HCEC 1CT (cell line): ENCODE data around the gene ZNF155.

ENCODE experiments used
- DNase-seq: peaks from one replicate; pipeline ENCODE4 v3.0.0-alpha.2; 2017

ZNF155 gene

GRCh38 chr19:44005973-44006372 is 22.0 kb downstream of the ZNF155 start:
- DNase-seq = no peak

GRCh38 chr19:44007473-44007872 is 23.5 kb downstream of the ZNF155 start:
- no peak for DNase-seq

- no peak for DNase-seq
Observed at GRCh38 chr19:44010468-44010867, 26.5 kb downstream of the ZNF155 start.

DNA sequence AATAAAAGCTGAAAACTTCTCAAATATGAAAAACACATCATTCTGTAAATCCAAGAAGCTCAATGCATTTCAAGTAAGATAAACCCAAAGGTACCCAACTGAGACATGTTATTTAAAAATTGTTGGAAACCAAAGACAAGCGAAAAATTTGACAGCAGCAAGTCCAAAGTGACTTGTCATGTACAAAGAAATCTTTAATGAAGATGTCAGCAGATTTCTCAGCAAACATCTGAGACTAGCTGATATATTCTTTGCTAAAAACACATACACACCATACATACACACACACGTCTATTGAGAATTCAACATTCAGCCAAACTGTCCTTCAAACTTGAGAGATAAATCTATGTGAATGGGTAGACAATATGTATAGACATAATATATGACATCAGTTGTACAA is 35.5 kb downstream of the ZNF155 start:
- no peak for DNase-seq

GRCh38 chr19:44021221-44021620 is 37.2 kb downstream of the ZNF155 start:
- no peak for DNase-seq

GRCh38 chr19:44024900-44025216 is 40.9 kb downstream of the ZNF155 start:
- no peak for DNase-seq

GRCh38 chr19:44025217-44025936 is 41.4 kb downstream of the ZNF155 start, which contains the start of gene ZNF222:
Gene ZNF222, plus strand, starts transcription at chr19:44025379. Its CDS starts 58 bp downstream, at chr19:44025437.
- peak; percentile 91 for DNase-seq

GRCh38 chr19:44026622-44027021 is 42.6 kb downstream of the ZNF155 start:
- DNase-seq = no peak

GRCh38 chr19:44032001-44032610 is 48.1 kb downstream of the ZNF155 start:
- DNase-seq = no peak

DNA sequence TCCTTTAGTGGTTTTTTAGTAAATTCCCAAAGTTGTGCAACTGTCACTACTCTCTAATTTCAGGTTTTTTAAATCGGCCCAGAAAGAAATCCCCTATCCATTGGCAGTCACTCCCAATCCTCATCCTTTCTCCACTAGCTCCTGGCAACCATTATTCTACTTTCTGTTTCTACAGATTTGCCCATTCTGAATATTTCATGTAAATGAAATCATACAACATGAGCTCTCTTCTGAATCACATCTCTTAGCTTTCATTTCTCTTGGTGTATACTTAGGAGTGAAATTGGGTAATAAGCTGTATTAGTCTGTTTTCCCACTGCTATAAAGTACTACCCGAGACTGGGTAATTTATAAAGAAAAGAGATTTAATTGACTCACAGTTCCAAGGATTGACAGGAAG is 58.2 kb downstream of the ZNF155 start:
- no peak for DNase-seq
